Left ventricle myocardium superior (tissue), 1 donor: Measurements from ENCODE around the gene RPL10A. TPM values are rescaled to one million over a fixed set of nuclear protein-coding genes. Genes with fewer than 3 reads are reported as not detected.
"Not testable (repeated sequence)": the region's sequence is repeated elsewhere in the genome, so short reads cannot be mapped to it uniquely, and the experiment has no call there.

ENCODE experiments used
- ATAC-seq: fragments of 200-7000 bp; cut with Tn5 transposase; one replicate; pipeline ENCODE4 v1.9.1; 2020; ENCODE audit warnings: mild to moderate bottlenecking, moderate library complexity
- DNase-seq: peaks from one replicate; pipeline ENCODE4 v3.0.0-alpha.2; 2020
- intact Hi-C: fragments of 100-400 bp; cut with micrococcal nuclease; formaldehyde crosslinking; loops from one replicate; pipeline ENCODE4 v1.11.0; 2022
- long read RNA-seq: library from polyadenylated mRNA; unstranded; transcript quantifications from one replicate; pipeline ENCODE4 v2.0.0, GENCODE V29; 2021
- total RNA-seq: library from RNA; stranded (reverse); fragmentation: NEBNext Ultra II Directional; extraction: Animal tissue kit (Norgen Biotek cat#: 25700); gene quantifications from one replicate; pipeline ENCODE4 v1.2.1, GENCODE V29; 2021
- donor health status: DM: no; HTN: yes; CAD: no; lungs with severe emphysema.

Gene RPL10A
- total RNA-seq: 560 TPM
- long read RNA-seq, transcript RPL10A-202 (5 exons, 1,063 nt): minor isoform, 11 of 383 reads
- long read RNA-seq, transcript RPL10A-201 (6 exons, 716 nt): major isoform, 351 of 383 reads
- long read RNA-seq, partial matches to known transcripts: 6 of 383 reads
- long read RNA-seq, other reads (novel, unspliced or antisense): 12 of 383 reads

- intact Hi-C loops: no loop called here
- peak; percentile 88 for ATAC-seq
- DNase-seq: peak; percentile 95
Measured at GRCh38 chr6:35468181-35468979, at the start of gene RPL10A. RPL10A (plus strand) TSS chr6:35468401; CDS start chr6:35468435, 34 bp downstream.

DNA sequence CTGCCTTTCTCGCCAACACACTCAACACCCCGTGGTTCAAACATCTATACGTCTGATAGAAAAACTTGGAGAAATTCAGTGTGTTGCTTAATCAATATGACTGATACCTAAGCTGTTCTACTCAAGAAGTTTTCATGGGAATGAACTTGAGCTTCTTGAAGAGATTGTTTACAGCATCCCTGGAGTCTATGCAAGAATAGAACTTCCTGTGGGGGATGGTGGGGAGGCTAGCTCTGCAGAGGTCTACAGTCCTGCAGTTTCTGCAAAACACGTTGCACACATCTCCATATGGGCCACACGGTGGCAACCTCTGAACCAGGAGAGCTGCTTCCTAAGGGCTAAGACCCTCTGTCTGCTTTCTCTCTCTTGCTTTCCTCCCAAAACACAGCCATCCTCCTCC, 48.8 kb upstream of the RPL10A start:
- DNase-seq (no peak), ATAC-seq (no peak)
- intact Hi-C loops: no loop called here

GRCh38 chr6:35419961-35420360, 48.2 kb upstream of the RPL10A start:
- intact Hi-C loops: no loop called here
- no peak for DNase-seq
- no peak for ATAC-seq

- ATAC-seq (no peak), DNase-seq (no peak)
- intact Hi-C loops: no loop called here
Measured at GRCh38 chr6:35425284-35425683, 42.9 kb upstream of the RPL10A start.

DNA sequence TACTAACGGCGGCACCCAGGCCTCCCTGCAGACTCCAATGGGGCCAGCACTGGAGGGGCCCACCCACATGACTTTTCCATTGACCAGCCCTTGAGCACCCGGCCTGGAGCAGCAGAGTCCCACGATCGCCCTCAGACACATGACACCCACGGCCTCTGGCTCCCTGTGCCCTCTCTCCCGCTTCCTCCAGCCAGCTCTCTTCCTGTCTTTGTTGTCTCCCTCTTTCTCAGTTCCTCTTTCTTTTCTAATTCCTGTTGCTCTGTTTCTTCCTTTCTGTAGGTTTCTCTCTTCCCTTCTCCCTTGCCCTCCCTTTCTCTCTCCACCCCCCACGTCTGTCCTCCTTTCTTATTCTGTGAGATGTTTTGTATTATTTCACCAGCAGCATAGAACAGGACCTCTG, 42.1 kb upstream of the RPL10A start:
- ATAC-seq: peak; percentile 57
- DNase-seq: no peak
- intact Hi-C loops: no loop called here

DNA sequence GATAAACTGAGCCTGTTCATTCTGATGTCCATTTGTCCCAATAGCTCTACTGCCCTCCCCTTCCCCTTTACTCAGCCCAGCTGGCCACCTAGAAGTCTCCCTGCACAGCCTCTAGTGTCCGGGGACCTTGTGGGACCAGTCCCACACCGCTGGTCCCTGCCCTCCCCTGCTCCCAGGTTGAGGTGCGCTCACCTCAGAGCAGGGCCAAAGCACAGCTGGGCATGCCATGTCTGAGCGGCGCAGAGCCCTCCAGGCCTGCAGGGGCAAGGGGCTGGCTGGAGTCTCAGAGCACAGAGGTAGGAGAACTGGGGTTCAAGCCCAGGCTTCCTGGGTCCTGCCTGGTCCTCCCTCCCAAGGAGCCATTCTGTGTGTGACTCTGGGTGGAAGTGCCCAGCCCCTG, 40.8 kb upstream of the RPL10A start:
- no peak for ATAC-seq
- DNase-seq: no peak
- intact Hi-C loops: no loop called here

- intact Hi-C loops: no loop called here
- ATAC-seq (no peak), DNase-seq (no peak)
Measured at GRCh38 chr6:35427851-35428321, 40.3 kb upstream of the RPL10A start.

DNA sequence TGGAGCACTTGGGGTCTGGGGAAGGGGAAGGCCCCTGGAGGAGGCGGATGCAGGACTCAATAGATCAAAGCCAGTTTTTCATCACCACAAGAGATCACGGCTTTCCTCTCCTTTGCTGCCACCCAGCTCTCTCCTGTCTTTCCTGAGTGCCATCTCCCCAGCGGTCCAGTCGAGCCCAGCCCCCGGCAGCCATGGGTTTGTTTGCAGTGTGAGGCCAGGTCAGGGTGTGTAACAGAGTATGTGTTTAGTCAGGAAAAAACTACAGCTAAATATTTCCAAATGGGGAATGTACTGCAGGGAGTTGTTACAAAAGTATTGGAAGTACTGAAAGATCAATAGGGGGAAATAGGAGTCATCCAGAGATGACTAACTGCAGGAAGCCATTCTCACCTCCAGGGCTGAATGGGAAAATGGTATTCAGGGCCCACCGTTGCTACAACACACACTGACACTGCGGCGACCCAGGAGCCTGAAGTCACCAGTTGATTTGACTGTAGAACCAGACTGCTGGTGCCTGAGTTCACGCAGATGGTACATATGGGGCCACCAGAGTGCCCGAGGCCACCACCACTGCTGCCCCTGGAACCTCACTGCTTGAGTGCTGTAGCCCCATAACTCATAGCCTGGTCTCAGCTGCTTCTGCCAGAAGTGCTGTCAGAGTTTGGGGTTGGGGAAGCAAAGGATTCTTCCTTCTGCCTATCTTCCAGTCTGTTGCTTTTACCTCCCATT, 39.6 kb upstream of the RPL10A start:
- no peak for ATAC-seq
- intact Hi-C loops: no loop called here
- DNase-seq: no peak

DNA sequence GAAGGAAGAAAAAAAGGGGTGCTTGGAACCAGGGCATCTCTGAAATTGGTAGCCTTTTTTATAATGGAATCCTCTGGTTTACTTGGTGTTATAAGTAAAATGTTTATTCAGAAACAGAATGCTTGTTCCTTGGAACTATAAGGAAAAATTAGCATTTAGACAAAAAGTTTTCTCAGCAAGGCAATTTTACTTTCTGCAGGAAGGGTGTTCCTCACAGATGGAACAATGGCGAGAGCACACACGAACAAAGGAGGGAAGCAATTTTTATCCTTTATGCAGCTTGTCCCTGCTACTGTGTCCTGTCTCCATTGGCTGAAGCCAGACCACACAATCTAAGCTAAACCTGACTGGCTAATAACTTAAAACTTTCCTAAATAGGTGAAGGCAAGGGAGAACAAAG, 38.7 kb upstream of the RPL10A start:
- ATAC-seq (no peak), DNase-seq (no peak)
- intact Hi-C loops: no loop called here

GRCh38 chr6:35432291-35432690, 35.9 kb upstream of the RPL10A start:
- DNase-seq (no peak), ATAC-seq (no peak)
- intact Hi-C loops: no loop called here

DNA sequence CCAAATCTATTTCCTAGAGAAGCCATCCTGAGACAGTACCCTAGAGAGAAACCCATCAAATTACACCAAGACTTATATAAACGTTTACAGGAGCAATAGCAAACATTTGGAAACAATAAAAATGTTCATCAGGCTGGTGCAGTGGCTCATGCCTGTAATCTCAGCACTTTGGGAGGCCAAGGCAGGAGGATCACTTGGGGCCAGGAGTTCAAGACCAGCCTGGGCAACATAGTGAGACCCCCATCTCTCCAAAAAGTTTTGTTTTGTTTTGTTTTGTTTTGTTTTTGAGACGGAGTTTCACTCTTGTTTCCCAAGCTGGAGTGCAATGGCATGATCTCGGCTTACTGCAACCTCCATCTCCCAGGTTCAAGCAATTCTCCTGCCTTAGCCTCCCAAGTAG, 35.5 kb upstream of the RPL10A start:
- DNase-seq, intact Hi-C loops, ATAC-seq: not testable (repeated sequence)

GRCh38 chr6:35435074-35435837, 32.9 kb upstream of the RPL10A start:
- intact Hi-C loops: no loop called here
- ATAC-seq (peak; percentile 88), DNase-seq (peak; percentile 71)

DNA sequence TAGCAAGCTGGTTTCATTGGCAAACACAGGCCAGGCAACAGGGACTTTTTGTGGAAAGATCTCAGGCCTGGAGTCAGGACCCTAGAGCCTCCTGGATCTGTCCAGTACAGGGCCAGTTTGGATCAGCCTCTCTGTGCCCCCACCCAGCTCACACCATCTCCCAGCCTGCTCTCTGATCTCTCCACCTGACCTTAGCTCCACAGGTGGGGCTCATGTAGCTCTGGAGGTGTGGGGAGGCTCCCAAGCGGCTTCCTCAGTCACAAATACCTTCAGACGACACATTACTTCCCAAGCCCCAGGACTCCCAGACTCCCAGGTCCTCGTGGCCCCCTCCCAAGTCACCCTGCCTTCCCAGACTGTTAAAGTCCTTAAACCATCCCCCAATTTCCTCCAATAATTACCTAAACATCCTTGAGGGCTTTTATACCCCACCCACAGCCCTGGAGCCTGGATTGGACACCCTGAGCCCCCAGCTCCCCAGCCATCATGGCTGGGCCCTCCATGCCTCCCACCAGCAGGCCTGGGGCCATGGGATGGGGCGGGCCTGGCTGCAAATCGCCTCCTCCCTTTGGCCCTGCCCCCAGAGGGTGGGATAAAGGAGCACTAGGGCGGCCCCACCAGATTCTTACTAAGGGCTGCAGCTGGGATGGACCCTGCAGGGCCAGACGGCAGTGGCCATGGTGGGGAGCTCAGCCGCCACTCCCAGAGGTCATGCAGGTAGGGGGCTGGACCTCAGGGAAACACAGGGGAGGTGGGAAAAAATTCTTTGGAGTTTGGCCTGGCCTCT, 31.9 kb upstream of the RPL10A start:
- intact Hi-C loops: no loop called here
- DNase-seq (no peak), ATAC-seq (no peak)

- DNase-seq, ATAC-seq, intact Hi-C loops: not testable (repeated sequence)
Measured at GRCh38 chr6:35438378-35439065, 29.7 kb upstream of the RPL10A start.

- DNase-seq: no peak
- intact Hi-C loops: no loop called here
- ATAC-seq: no peak
Measured at GRCh38 chr6:35439308-35439707, 28.9 kb upstream of the RPL10A start.

DNA sequence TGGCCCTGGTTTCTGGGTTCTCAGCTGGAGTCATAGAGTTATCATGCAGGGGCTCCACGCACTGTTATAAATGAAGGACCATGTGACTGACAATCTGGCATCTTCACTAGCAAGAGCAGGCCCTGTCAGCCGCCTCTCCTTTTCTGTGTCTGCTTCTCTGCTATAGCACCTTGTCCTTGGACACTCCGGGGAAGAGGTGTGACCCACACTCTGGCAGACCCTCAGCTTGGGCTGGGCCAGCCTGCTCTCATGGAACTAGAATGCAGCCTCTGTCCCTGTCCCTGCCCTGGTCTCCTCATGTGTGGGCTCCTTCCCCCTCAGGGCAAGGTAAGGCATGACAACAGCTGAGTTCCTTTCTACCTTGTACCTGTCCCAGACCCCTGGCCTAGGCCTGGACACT, 27.0 kb upstream of the RPL10A start:
- DNase-seq (no peak), ATAC-seq (peak; percentile 94)
- intact Hi-C loops: no loop called here

DNA sequence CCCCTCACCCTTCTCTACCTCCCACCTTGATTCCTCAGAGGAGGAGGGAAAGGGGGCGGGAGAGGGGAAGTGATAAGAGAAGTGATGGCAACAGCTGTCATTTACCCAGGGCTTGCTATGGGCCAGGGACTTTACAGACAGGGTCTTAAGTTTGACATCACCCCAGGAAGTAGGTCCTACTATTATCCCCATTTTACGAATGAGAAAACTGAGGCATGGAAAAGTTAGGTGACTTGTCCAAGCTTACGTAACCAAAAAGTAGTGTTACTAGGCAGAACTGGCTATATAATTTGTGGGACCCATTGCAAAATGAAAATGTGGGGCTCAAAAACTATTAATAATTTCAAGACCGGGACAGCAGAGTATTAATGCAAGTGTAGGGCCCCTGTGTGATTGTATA, 26.6 kb upstream of the RPL10A start:
- intact Hi-C loops: no loop called here
- DNase-seq (no peak), ATAC-seq (no peak)

GRCh38 chr6:35442693-35443092, 25.5 kb upstream of the RPL10A start:
- intact Hi-C loops: no loop called here
- ATAC-seq (no peak), DNase-seq (no peak)
